GM23338 (cell line): ENCODE data around the gene MAGI1.

ENCODE experiments used
- CREB1 ChIP-seq: fragments of 250-450 bp; sonication (Bioruptor Pico); IDR thresholded peaks from 2 replicates; pipeline ENCODE4 v1.5.0; 2020; ENCODE audit warnings: low read depth, mild to moderate bottlenecking, moderate library complexity
- EZH2 ChIP-seq: fragments of 200-600 bp; sonication (generic); IDR thresholded peaks from one replicate; pipeline ENCODE4 v1.8.0; 2017; ENCODE audit warnings: antibody characterized with exemption, mild to moderate bottlenecking, low read depth; ENCODE audit not compliant: unreplicated experiment
- EZH2phosphoT487 ChIP-seq: fragments of 200-600 bp; sonication (generic); IDR thresholded peaks from one replicate; pipeline ENCODE4 v1.8.1; 2018; ENCODE audit warnings: antibody characterized with exemption; ENCODE audit not compliant: unreplicated experiment
- JUNB ChIP-seq: IDR thresholded peaks from one replicate; pipeline ENCODE4 v1.6.1; 2016; ENCODE audit warnings: antibody characterized with exemption; ENCODE audit not compliant: unreplicated experiment
- STAT1 ChIP-seq: IDR thresholded peaks from one replicate; pipeline ENCODE4 v1.6.1; 2016; ENCODE audit warnings: antibody characterized with exemption; ENCODE audit not compliant: unreplicated experiment
- TF ChIP-seq, protein P1 (sequence below), 2 experiments: fragments of 200-600 bp in 1 of 2; sonication (generic) in 1 of 2; conservative IDR thresholded peaks; 2 replicates each; pipeline versions ENCODE4 v1.5.1 to v1.6.1; 2016 to 2017; ENCODE audit warnings: antibody characterized with exemption in 2 of 2, low read depth in 2 of 2, mild to moderate bottlenecking in 2 of 2, moderate library complexity in 1 of 2
- TF ChIP-seq, protein P2 (sequence below): IDR thresholded peaks from one replicate; pipeline ENCODE4 v1.6.1; 2018; ENCODE audit warnings: antibody characterized with exemption; ENCODE audit not compliant: unreplicated experiment
- TF ChIP-seq, protein P3 (sequence below): IDR thresholded peaks from 2 replicates; pipeline ENCODE4 v1.6.1; 2016; ENCODE audit warnings: antibody characterized with exemption

DNA sequence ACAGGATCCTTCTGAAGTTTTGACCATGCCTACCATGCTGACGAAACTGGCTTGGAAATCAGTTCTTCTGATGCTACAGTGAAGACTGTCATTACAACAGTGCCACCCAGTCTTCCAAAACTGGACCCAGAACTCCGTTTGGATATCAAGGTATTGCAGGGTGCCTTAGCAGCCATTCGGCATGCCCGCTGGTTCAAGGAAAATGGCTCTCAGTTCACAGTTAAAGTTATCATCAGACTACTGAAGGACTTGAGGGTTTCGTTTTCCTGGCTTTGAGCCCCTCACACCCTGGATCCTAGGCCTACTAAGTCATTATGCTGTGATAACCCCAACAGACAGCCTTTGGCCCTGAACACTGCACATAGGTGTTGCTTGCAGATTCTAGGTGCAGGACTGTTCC is 351.0 kb downstream of the MAGI1 start:
- TF ChIP-seq EZH2 (no peak), JUNB (no peak), STAT1 (no peak), CREB1 (no peak), EZH2phosphoT487 (no peak)
- TF ChIP-seq, protein P1, sequence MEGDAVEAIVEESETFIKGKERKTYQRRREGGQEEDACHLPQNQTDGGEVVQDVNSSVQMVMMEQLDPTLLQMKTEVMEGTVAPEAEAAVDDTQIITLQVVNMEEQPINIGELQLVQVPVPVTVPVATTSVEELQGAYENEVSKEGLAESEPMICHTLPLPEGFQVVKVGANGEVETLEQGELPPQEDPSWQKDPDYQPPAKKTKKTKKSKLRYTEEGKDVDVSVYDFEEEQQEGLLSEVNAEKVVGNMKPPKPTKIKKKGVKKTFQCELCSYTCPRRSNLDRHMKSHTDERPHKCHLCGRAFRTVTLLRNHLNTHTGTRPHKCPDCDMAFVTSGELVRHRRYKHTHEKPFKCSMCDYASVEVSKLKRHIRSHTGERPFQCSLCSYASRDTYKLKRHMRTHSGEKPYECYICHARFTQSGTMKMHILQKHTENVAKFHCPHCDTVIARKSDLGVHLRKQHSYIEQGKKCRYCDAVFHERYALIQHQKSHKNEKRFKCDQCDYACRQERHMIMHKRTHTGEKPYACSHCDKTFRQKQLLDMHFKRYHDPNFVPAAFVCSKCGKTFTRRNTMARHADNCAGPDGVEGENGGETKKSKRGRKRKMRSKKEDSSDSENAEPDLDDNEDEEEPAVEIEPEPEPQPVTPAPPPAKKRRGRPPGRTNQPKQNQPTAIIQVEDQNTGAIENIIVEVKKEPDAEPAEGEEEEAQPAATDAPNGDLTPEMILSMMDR (conservative IDR thresholded peaks at IDR 0.05; ENCODE audit: low read depth in 2 of 2) = no peak
- TF ChIP-seq, protein P2, sequence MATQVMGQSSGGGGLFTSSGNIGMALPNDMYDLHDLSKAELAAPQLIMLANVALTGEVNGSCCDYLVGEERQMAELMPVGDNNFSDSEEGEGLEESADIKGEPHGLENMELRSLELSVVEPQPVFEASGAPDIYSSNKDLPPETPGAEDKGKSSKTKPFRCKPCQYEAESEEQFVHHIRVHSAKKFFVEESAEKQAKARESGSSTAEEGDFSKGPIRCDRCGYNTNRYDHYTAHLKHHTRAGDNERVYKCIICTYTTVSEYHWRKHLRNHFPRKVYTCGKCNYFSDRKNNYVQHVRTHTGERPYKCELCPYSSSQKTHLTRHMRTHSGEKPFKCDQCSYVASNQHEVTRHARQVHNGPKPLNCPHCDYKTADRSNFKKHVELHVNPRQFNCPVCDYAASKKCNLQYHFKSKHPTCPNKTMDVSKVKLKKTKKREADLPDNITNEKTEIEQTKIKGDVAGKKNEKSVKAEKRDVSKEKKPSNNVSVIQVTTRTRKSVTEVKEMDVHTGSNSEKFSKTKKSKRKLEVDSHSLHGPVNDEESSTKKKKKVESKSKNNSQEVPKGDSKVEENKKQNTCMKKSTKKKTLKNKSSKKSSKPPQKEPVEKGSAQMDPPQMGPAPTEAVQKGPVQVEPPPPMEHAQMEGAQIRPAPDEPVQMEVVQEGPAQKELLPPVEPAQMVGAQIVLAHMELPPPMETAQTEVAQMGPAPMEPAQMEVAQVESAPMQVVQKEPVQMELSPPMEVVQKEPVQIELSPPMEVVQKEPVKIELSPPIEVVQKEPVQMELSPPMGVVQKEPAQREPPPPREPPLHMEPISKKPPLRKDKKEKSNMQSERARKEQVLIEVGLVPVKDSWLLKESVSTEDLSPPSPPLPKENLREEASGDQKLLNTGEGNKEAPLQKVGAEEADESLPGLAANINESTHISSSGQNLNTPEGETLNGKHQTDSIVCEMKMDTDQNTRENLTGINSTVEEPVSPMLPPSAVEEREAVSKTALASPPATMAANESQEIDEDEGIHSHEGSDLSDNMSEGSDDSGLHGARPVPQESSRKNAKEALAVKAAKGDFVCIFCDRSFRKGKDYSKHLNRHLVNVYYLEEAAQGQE = no peak
- TF ChIP-seq, protein P3, sequence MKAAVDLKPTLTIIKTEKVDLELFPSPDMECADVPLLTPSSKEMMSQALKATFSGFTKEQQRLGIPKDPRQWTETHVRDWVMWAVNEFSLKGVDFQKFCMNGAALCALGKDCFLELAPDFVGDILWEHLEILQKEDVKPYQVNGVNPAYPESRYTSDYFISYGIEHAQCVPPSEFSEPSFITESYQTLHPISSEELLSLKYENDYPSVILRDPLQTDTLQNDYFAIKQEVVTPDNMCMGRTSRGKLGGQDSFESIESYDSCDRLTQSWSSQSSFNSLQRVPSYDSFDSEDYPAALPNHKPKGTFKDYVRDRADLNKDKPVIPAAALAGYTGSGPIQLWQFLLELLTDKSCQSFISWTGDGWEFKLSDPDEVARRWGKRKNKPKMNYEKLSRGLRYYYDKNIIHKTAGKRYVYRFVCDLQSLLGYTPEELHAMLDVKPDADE = no peak
